ENCODE results near the gene ALPK1. TPM values are rescaled to one million over a fixed set of nuclear protein-coding genes. Genes with fewer than 3 reads are reported as not detected.

Gene ALPK1
- total RNA-seq, 1 experiment from 2014 or later, result 21.3 TPM

GRCh38 chr4:112371361-112371760 lies 74.2 kb downstream of the ALPK1 start:
- intact Hi-C loops (cut with micrococcal nuclease), result no loop called here
- ATAC-seq, result no peak
- CTCF ChIA-PET, result no interaction called here

More at GRCh38 chr4:112371361-112371760, 74.2 kb downstream of the ALPK1 start:
- Histone ChIP-seq H3K9me2 (ENCODE audit: insufficient read depth) (no peaks in the 10 kb centered on the region), H3K9ac (ENCODE audit: low read length) (no peak overlapping the region), H2AFZ (ENCODE audit: low read depth, low read length, poor library complexity, severe bottlenecking) (no peak overlapping the region), H3K27ac (ENCODE audit: low read depth, low read length) (no peak overlapping the region), H3K4me3 (replicated peaks in 1 of 2; ENCODE audit: low read depth in 1 of 2, low read length in 2 of 2) (no peak overlapping the region), H3K36me3 (ENCODE audit: control insufficient read depth in 1 of 2, insufficient read depth in 2 of 2, low read length in 2 of 2) (no peaks in the 10 kb centered on the region), H3K4me1 (ENCODE audit: control insufficient read depth in 1 of 2, insufficient read depth in 2 of 2, low read length in 2 of 2) (no peaks in the 10 kb centered on the region), H3K4me2 (ENCODE audit: low read length) (no peak overlapping the region), H4K20me1 (ENCODE audit: insufficient read depth) (no peaks in the 10 kb centered on the region), H3K9me3 (ENCODE audit: control insufficient read depth in 1 of 2, insufficient read depth in 1 of 2, low read depth in 1 of 2, low read length in 2 of 2) (no peaks in the 10 kb centered on the region), H3K27me3 (ENCODE audit: insufficient read depth, low read length) (no peaks in the 10 kb centered on the region), H3K79me2 (ENCODE audit: insufficient read depth, low read length) (no peaks in the 10 kb centered on the region)
- ChIA-PET POLR2A (no interaction called here), RAD21 (ENCODE audit: low non-redundant PET in 1 of 2, low total read pairs in 2 of 2, uncharacterized antibody in 2 of 2, unreplicated experiment in 2 of 2) (no interaction called here)
- no TSS peak for BruUV-seq (replicated peaks)
- no peak for DNase-seq (ENCODE audit: low read depth, low spot score)
- TF ChIP-seq TCF7L2 (IDR thresholded peaks at IDR 0.05; ENCODE audit: borderline replicate concordance, extremely low read depth, insufficient read depth, insufficient read length) (no peak), REST (IDR thresholded peaks at IDR 0.05; ENCODE audit: low read depth) (no peak), CBX3 (IDR thresholded peaks at IDR 0.05; ENCODE audit: low read depth) (no peak), RAD21 (IDR thresholded peaks at IDR 0.05; ENCODE audit: low read depth) (no peak), SIN3A (IDR thresholded peaks at IDR 0.05; ENCODE audit: low read depth) (no peak), FOSL1 (IDR thresholded peaks at IDR 0.05; ENCODE audit: low read depth) (no peak), EZH2phosphoT487 (IDR thresholded peaks at IDR 0.05; ENCODE audit: borderline replicate concordance) (no peak), EZH2 (IDR thresholded peaks at IDR 0.05) (no peak), SRF (IDR thresholded peaks at IDR 0.05; ENCODE audit: low read depth) (no peak), ZFX (IDR thresholded peaks at IDR 0.05) (no peak), POLR2AphosphoS5 (IDR thresholded peaks at IDR 0.05; ENCODE audit: low read depth, low read length) (no peak), MAX (IDR thresholded peaks at IDR 0.05) (no peak), ATF3 (IDR thresholded peaks at IDR 0.05) (no peak), CTCF (IDR thresholded peaks at IDR 0.05 in 2 of 3, conservative IDR thresholded peaks at IDR 0.05 in 1 of 3; ENCODE audit: borderline replicate concordance in 1 of 3, insufficient read depth in 1 of 3, low read depth in 2 of 3, low read length in 2 of 3) (no peak), SP1 (IDR thresholded peaks at IDR 0.05; ENCODE audit: low read depth) (no peak), ELF1 (IDR thresholded peaks at IDR 0.05; ENCODE audit: borderline replicate concordance, low read depth) (no peak), CEBPB (IDR thresholded peaks at IDR 0.05; ENCODE audit: low read depth) (no peak), EGR1 (IDR thresholded peaks at IDR 0.05; ENCODE audit: low read depth) (no peak)
